GM12801 (cell line): Measurements from ENCODE around the gene LIPM.

ENCODE experiments used
- CTCF ChIP-seq: IDR thresholded peaks from one replicate; pipeline ENCODE4 v1.5.1; 2011; ENCODE audit warnings: control low read depth; ENCODE audit not compliant: insufficient read length; ENCODE audit errors: extremely low read depth

The LIPM gene

DNA sequence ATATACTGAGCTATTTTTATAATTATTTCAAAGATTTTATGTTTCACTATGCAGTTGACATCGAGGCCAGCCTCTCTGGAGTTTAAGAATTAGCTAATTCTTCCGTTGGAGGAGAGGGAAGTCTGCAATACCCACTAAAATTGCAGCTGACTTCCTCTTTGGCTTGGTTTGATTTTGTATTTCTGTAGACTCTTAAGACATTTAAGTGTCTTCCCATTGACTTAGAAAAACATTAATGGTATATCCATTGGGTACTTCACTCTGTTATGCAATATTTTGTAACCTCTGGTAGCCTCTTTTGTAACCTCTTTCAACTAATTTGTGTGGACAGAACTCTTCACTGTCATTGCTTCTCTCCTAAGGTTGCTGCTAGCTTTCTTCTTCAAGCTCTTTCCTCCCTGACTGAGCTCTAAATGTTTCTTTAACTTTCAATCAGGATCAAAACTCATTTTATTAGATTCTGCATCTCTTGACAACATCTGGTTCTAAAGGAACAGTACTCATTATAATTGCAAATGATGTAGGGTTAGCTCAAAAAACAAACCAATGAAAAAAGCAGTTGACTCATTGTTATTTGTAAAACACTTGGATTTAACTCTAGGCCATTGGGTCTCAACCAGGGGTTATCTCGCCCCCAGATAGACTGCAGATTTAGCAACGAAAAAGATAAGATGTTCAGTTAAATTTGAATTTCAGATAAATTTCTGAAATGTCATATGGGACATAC, 50.8 kb downstream of the LIPM start:
- no peak for TF ChIP-seq CTCF

DNA sequence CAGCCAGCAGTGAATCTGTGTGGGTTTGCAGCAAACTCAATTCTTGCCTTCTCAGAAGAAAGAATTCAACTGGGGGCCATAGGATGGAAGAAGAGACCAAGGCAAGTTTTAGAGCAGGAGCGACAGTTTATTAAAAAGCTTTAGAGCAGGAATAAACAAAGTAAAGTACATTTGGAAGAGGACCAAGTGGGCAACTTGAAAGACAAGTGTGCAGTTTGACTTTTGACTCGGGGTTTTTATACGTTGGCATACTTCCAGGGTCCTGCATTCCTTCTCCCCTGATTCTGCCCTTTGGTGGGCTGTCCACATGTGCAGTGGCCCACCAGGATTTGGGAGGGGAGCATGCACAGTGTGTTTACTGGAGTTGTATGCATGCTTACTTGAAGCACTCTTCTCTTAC, 52.2 kb downstream of the LIPM start:
- no peak for TF ChIP-seq CTCF

DNA sequence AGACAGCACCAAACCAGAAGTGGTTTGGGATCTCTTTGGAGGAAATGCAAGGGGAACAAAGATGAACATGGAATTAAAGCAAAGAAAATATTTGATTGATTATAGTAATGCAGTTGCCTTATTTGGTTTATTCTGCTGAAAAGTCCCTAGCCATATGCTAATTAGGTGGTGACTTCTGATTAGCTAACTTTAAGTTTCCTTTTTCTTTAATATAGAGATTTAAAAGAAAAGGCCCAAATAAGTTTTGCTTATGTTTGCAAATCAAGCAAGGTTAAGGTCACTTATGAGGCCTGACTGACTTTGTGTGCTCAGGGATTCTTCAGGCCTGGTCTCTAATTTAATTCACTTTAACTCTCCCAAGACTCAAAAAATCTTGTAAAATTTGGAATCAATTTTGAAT, 55.3 kb downstream of the LIPM start:
- TF ChIP-seq CTCF, result no peak

DNA sequence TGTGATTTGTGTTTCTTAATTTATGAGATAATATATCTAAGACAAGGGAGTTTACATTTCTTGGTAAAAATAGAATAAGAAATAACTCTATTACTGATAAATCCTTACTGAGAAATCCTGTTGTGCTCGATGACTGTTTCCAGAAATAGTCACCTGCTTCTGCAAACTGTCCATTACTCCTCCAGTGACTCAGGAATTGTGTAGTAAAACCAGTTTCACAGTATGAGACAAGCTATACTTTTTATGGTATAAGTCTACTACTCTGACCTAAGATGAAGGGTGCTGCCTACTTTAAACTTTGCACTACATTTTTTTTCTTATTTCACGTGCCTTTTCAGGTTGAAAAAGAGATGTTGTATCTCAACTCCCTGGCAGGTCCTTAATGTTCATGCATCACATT, 56.0 kb downstream of the LIPM start:
- no peak for TF ChIP-seq CTCF

DNA sequence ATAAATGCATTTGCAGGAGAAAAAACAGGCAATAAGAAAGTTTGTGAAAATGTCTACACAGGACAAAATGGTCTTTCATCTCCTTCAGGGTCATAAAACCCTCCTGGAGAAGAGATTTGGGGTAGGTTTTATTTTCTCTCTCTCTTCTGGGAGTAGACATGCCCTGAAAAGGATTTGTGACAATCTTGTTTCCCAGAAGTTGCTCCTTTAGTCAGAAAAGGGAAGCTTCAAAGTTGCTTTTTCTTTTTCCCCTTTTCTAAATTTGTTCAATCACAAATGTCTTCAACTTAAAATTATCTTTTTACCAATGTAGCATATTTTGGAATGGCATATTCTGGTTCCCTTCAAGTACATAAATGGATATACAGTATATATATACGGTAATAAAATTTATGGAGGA, 58.5 kb downstream of the LIPM start:
- TF ChIP-seq CTCF, result no peak

GRCh38 chr10:88865281-88865876, 62.8 kb downstream of the LIPM start:
- TF ChIP-seq CTCF, result no peak

GRCh38 chr10:88866454-88866853, 63.9 kb downstream of the LIPM start:
- no peak for TF ChIP-seq CTCF

DNA sequence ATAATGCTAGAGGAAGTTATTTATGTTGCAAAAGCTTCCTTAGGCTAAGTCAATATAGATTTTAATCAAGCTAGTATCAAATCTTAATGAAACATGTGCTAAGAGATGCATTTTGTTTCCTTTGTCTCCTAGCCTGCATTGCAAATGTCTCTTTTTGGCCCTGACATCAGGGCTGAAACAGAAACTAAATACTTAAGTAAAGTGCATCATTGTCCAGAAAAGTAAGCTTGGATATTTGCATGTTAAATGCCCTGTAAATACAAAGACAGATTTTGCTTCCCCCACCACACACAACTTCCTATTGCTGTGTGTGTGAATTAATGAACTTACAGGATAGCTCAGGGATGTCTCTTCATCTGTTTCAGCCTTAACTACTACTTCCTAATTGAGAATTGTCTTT, 67.6 kb downstream of the LIPM start:
- TF ChIP-seq CTCF, result no peak
